ENCODE measurements around the gene KIRREL3.
"Not testable (repeated sequence)": the region's sequence is repeated elsewhere in the genome, so short reads cannot be mapped to it uniquely, and the experiment has no call there.

KIRREL3 gene

GRCh38 chr11:126391286-126391954, 609.1 kb downstream of the KIRREL3 start:
- no peak for DNase-seq

- DNase-seq: no peak
Observed at GRCh38 chr11:126390272-126390867, 610.2 kb downstream of the KIRREL3 start.

DNA sequence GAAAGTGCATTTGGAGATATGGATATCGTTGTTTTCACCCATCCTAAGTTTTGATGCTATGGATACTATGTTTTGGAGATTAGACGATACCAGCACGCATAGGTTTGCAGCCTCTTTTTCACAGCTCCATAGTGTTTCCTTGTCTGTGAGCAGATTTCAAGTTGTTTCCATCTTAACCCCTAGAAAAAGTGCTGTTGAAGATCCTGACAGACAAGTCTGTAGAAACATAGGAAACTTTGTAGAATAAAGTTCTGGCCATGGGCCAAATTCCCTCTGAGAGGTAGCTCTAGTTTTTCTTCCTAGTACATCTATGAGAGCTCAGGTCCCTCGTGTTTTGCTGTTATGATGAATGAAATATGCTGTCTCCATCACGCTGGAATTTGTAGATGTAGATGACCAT, 612.7 kb downstream of the KIRREL3 start:
- no peak for DNase-seq

DNA sequence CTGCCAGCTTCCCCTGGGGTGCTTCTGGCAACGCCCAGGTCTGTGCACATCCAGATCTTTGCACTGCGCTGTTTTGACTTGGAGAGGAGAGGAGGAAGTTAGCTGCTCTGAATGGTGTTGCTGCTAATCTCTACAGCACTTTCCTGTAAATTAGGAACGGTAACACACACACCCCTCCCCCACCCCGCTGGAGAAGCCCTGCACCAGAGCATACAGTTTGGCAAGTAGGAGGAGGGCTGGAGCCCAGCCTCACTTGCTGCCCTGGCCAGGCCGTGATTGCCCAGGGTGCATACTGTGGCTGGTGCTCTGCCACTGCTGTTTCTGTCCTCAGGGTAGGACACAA, 613.9 kb downstream of the KIRREL3 start:
- not testable (repeated sequence) for DNase-seq

- no peak for DNase-seq
Observed at GRCh38 chr11:126385991-126386728, 614.4 kb downstream of the KIRREL3 start.

- DNase-seq: no peak
Observed at GRCh38 chr11:126384449-126385070, 616.0 kb downstream of the KIRREL3 start.

DNA sequence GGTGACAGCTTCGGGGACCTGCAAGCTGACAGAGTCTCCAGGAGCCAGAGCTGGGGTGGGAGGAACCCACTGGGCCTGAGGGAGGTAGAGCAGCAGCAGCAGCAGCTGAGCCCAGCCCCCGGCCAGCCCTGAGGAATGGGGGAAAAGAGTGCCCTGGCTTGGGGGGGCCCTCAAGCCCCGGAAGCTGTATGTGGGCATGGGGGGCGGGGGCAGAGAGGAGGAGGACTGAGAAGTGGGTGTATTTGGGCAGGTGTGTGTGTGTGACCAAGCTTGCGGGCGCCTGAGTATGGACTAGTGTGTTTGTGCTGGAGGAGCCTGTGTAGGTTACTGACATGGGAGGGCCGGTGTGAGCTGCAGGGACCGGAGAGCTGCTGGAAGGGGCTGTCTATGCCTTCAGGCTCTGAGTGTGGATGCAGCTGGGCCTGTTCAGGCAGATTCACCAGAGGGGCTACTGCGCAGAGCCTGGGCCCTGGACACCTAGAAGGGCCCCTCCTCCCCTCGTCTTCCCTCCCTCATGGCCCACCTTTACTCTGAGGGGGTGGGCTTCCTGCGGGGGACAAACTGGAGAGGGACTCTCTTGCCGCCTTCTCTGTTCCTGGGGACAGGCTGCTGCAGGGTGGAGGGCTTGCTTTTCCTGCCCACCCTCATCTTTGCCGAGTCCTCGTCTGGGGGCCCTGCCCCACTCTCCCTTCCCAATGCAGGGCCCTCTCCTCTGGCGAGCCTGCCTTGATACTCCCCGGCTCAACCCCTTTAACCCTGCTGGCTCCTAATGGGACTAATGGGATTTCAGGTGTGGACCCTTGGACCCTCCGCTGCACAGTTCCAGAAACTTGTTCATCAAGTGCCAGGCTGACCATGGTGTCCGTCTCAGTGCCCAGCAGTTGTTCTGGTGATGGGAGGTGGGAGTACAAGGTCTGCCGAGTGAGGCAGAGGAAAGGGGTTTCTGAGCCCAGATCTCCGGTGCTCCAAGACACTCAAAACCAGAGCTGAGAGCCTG, 616.9 kb downstream of the KIRREL3 start:
- DNase-seq: no peak

DNA sequence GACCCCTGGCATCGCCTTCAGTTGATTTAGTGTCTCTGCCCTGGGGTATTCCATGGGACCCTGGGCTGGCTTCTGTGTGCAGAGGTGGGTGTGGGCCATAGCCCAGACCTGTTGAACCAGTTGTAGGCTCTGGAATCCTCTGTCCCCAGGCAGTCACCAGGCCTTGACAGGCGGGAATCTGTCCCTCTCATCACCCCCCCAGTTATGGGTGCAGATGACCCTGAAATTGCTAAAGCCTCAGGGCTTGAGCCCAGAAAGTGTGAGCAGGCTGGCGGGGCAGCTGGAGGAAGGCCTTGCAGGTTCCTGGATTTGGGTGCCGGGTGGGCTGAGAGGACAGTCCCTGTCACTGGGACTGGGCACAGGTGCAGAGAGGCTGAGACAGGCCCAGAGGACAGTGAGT, 617.9 kb downstream of the KIRREL3 start:
- DNase-seq: not testable (repeated sequence)

DNA sequence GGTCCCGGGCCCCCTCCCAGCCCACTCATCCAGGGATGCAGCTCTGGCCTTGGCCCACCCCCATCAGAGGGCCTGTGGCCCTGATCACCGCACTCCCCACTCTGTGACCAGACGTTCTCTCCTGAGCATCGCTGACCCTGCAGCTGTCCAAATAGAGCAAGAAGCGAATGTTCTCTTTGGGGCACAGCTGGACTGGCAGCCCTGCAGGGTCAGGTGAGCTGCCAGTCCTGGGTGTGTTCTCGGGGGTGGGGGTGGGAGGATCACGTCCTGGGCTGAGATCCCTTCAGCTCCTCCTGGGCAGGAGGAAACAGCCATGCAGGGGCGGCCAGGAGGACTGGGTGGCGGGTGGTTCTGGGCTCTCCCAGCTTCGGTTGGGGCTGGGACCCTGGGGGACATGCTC, 618.6 kb downstream of the KIRREL3 start:
- DNase-seq: not testable (repeated sequence)

GRCh38 chr11:126380909-126381308, 619.7 kb downstream of the KIRREL3 start:
- no peak for DNase-seq

DNA sequence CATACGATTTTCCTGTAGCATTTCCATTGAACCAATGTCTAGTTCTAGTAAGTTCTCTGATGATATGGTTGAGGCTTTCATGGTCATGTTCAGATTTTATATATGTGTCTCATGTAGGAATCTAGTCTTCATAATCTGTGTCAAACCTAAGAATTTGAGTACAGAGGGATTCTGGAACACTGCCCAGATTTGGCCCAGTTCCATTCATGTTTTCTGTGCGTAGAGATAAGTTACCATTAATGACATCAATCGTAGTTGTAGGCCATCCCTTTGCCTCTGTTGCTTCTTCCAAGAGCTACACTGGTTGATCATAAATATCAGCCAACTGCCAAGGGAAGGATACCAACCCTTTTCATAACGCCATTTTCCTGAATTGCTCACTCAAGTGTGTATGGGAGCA, 621.8 kb downstream of the KIRREL3 start:
- no peak for DNase-seq

GRCh38 chr11:126375726-126376125, 624.8 kb downstream of the KIRREL3 start:
- DNase-seq: no peak

DNA sequence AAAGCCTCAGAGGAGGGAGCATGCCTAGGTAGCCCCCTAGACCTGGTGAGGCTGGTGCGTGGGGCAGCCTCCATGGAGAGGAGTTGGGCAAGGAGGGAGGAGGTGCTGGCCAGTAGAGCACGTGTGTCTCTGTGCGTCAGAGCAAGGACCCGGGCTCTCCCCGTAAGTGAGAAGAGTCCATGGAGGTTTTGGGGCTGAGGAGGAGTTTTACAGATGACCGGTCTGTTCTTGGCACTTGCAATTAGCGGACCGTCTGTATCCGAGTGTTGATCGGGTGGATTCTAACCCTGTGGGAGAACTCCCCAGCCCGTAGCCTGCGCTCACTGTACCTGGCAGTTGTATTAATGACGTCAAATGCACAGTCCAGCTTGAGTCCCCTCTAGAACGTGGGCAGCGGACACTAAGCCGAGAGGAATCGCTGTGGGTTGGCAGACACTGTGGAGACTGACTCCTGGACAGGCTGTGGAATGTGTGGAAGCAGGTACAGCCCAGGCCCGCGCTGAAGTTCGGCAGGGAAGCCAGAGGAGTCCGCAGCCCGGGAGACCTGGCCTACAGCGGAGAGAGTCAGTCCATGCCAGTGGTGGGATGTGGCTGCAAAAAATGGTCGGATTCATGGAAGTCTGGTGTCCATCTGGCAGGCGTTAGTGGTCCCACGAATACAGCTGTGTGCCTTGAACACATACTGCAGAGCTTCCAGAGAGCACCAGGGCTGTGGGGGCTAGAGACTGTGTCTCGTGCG, 625.8 kb downstream of the KIRREL3 start:
- DNase-seq: not testable (repeated sequence)

GRCh38 chr11:126373389-126374066, 627.0 kb downstream of the KIRREL3 start:
- not testable (repeated sequence) for DNase-seq

Data from T-helper 9 cell (primary cell).